GM04503 (cell line): ENCODE results near the gene ZNF423.
"Not testable (repeated sequence)": the region's sequence is repeated elsewhere in the genome, so short reads cannot be mapped to it uniquely, and the experiment has no call there.

Experiments
- DNase-seq: peaks from one replicate; pipeline ENCODE4 v3.0.0-alpha.2; 2012; ENCODE audit warnings: low read depth

The ZNF423 gene

GRCh38 chr16:49696414-49697101 is 159.4 kb downstream of the ZNF423 start:
- no peak for DNase-seq

GRCh38 chr16:49695782-49696413 is 160.0 kb downstream of the ZNF423 start:
- no peak for DNase-seq

GRCh38 chr16:49693445-49693844 is 162.5 kb downstream of the ZNF423 start:
- DNase-seq = no peak

- DNase-seq = no peak
These were observed 165.1 kb downstream of the ZNF423 start for GRCh38 chr16:49690778-49691177.

GRCh38 chr16:49688036-49688697 is 167.7 kb downstream of the ZNF423 start:
- DNase-seq = no peak

GRCh38 chr16:49687476-49688002 is 168.4 kb downstream of the ZNF423 start:
- no peak for DNase-seq

- DNase-seq = no peak
These were observed 171.2 kb downstream of the ZNF423 start for GRCh38 chr16:49684696-49685095.

GRCh38 chr16:49682577-49683165 is 173.2 kb downstream of the ZNF423 start:
- DNase-seq = no peak

- DNase-seq = no peak
These were observed 174.6 kb downstream of the ZNF423 start for GRCh38 chr16:49681217-49681883.

GRCh38 chr16:49679095-49679494 is 176.8 kb downstream of the ZNF423 start:
- no peak for DNase-seq

GRCh38 chr16:49677661-49678060 is 178.3 kb downstream of the ZNF423 start:
- not testable (repeated sequence) for DNase-seq

- DNase-seq = no peak
These were observed 180.5 kb downstream of the ZNF423 start for GRCh38 chr16:49675413-49675812.

- DNase-seq = no peak
These were observed 180.9 kb downstream of the ZNF423 start for GRCh38 chr16:49674990-49675389.

GRCh38 chr16:49674351-49674851 is 181.5 kb downstream of the ZNF423 start:
- no peak for DNase-seq

- no peak for DNase-seq
These were observed 182.5 kb downstream of the ZNF423 start for GRCh38 chr16:49673442-49673841.

GRCh38 chr16:49672753-49673152 is 183.2 kb downstream of the ZNF423 start:
- DNase-seq = no peak

GRCh38 chr16:49671333-49671732 is 184.6 kb downstream of the ZNF423 start:
- DNase-seq = no peak

- DNase-seq = no peak
These were observed 185.3 kb downstream of the ZNF423 start for GRCh38 chr16:49670627-49671026.

GRCh38 chr16:49665482-49666230 is 190.3 kb downstream of the ZNF423 start:
- DNase-seq = no peak

GRCh38 chr16:49664221-49665215 is 191.4 kb downstream of the ZNF423 start:
- DNase-seq = no peak
